ENCODE results near the gene TSPAN18. TPM values are rescaled to one million over a fixed set of nuclear protein-coding genes. Genes with fewer than 3 reads are reported as not detected.

Gene TSPAN18
- total and polyA plus RNA-seq, 2 experiments from 2014 or later, result 6.0 to 10.6 TPM

DNA sequence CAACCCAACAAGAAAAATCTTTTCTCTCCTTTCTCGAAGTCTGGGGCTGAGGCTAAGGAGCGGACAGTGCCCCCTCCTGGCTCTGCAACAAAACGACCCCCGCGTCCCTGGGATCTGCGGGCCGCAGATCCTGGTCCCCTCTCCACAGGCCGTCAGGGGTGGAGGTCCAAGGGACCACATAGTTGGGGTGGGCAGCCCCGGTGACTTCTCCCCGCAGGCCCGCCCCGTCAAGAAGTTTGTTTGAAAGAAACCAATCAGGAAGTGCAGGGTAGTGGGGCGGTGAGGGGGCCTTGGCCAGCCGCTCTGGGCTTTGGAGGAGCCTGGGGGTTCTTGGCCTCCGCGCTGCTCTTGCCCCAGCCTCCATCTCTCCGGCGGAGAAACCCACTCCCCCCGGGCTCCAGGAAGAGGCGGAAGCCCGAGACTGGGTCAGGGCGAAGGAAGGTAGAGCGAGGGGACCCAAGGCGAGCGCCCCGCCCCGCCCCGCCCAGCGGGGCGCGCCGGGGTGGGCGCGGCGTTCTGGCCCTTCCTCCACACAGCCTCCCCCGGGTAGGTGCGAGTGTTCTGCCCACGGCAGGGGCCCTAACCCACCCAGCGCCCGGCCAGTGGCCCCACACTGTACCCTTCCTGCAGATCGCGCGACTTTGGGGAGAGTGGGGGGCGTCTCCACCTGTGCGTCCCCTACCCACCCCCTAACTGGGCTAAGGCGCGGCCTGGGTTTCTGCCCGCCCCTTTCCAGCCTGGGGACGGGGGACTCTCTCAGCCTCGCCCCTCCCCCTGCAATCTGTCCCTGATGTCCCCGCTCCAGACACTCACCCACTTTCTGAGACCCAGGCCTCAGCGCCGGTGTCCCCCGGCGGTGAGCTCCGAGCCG, 222.6 kb downstream of the TSPAN18 start:
- Histone ChIP-seq H3F3A (replicated peaks; ENCODE audit: low read depth) (0 out of 2 replicates have a peak, but pooled peaks cover 2% of the 10 kb centered on the region), H3K27me3 (ENCODE audit: insufficient read depth) (no peaks in the 10 kb centered on the region), H3K9me2 (ENCODE audit: insufficient read depth) (no peaks in the 10 kb centered on the region), H2AFZ (peak overlapping the region; percentile 89), H4K20me1 (replicated peaks; ENCODE audit: insufficient read depth) (no peaks in the 10 kb centered on the region), H3K36me3 (ENCODE audit: insufficient read depth) (no peaks in the 10 kb centered on the region), H3K4me1 (ENCODE audit: insufficient read depth) (peaks cover 48% of the 10 kb centered on the region), H3K79me2 (replicated peaks; ENCODE audit: insufficient read depth) (peaks cover 6% of the 10 kb centered on the region; the same call in 1 of the 2 replicates), H3K27ac (ENCODE audit: low read depth) (peak overlapping the region; percentile 79; the same call in 1 of the 2 replicates), H3K4me3 (peak overlapping the region; percentile 96), H3K4me2 (peak overlapping the region; percentile 89)
- Mint-ChIP-seq H3K4me1 (peaks cover 70% of the 10 kb centered on the region), H3K36me3 (ENCODE audit: low read depth) (no peaks in the 10 kb centered on the region; the same call in 2 of the 3 replicates), H3K4me3 (peak overlapping the region; percentile 82), H3K27ac (no peak overlapping the region), H3K9me3 (no peaks in the 10 kb centered on the region), H3K27me3 (ENCODE audit: insufficient read depth, low read depth, poor library complexity) (peaks cover 20% of the 10 kb centered on the region)
- ATAC-seq, result peak; percentile 62
- DNase-seq (ENCODE audit: low spot score), result peak; percentile 87
- no peak for TF ChIP-seq ZNF331 (CRISPR knock-in tag; IDR thresholded peaks at IDR 0.05; ENCODE audit: low read depth)
- TF ChIP-seq ZNF114 (CRISPR knock-in tag; IDR thresholded peaks at IDR 0.05), result no peak
- TF ChIP-seq CTCF (conservative IDR thresholded peaks at IDR 0.05; ENCODE audit: low read depth in 2 of 2), result peak; percentile 71 to 86
- TF ChIP-seq STAT1 (IDR thresholded peaks at IDR 0.05; ENCODE audit: unreplicated experiment), result no peak
- peak; percentile 44; the same call in 1 of the 2 replicates for TF ChIP-seq POLR2AphosphoS5 (IDR thresholded peaks at IDR 0.05; ENCODE audit: low read depth)
- no peak for TF ChIP-seq JUNB (IDR thresholded peaks at IDR 0.05; ENCODE audit: unreplicated experiment)
- TF ChIP-seq, protein P1, sequence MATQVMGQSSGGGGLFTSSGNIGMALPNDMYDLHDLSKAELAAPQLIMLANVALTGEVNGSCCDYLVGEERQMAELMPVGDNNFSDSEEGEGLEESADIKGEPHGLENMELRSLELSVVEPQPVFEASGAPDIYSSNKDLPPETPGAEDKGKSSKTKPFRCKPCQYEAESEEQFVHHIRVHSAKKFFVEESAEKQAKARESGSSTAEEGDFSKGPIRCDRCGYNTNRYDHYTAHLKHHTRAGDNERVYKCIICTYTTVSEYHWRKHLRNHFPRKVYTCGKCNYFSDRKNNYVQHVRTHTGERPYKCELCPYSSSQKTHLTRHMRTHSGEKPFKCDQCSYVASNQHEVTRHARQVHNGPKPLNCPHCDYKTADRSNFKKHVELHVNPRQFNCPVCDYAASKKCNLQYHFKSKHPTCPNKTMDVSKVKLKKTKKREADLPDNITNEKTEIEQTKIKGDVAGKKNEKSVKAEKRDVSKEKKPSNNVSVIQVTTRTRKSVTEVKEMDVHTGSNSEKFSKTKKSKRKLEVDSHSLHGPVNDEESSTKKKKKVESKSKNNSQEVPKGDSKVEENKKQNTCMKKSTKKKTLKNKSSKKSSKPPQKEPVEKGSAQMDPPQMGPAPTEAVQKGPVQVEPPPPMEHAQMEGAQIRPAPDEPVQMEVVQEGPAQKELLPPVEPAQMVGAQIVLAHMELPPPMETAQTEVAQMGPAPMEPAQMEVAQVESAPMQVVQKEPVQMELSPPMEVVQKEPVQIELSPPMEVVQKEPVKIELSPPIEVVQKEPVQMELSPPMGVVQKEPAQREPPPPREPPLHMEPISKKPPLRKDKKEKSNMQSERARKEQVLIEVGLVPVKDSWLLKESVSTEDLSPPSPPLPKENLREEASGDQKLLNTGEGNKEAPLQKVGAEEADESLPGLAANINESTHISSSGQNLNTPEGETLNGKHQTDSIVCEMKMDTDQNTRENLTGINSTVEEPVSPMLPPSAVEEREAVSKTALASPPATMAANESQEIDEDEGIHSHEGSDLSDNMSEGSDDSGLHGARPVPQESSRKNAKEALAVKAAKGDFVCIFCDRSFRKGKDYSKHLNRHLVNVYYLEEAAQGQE (IDR thresholded peaks at IDR 0.05; ENCODE audit: unreplicated experiment), result no peak
- TF ChIP-seq ZNF462 (CRISPR knock-in tag; IDR thresholded peaks at IDR 0.05), result 0 out of 2 replicates have a peak, but pooled peaks have one; percentile 8

Data from GM23338 (cell line).